Measurements from ENCODE around the gene CKB.
"Not testable (repeated sequence)": the region's sequence is repeated elsewhere in the genome, so short reads cannot be mapped to it uniquely, and the experiment has no call there.

CKB gene

GRCh38 chr14:103525430-103526246, 3.0 kb upstream of the CKB start:
- not testable (repeated sequence) for DNase-seq

DNA sequence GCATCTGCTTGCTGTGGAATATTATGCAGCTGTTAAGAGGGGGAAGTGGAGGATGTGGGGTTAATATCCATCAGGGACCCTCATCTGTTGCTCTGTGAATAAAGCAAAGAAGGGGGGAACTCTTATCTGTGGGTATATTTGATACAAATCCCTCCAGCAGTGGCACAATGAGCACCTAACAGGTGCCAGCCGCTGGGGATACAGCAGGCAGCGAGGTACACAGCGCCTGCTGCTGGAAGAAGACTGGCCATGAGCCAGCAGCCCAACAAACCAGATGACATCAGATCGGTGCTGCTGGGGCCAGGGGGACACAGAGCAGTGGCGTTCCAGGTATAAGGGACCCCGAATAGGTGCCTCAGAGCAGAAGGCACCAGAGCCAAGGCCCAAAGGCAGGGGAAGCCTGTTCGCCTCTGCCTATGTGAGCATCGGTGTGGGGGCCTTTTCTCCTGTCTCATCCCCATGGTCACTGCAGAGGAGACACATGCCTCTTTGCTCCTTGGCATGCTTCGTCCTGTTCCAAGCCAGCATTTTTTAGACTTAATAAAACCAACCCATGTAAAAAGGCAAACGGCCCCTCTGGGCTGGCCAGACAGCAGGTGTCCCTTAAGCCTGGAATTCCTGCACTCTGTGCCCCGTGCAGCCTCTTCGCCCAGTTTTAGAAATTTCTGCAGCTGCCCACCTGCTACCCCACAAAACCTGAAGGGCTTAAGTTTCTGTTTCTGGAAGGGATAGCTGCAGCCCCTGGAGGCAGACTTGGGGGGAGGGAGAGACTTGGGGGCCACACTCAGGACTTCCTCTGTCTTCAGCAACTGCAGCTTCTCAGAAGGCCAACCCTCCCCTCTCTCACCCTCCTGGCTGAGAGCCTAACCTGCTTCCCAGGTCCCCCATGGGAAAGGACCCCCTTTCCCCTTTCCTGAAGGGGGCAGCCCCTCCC, 1.6 kb upstream of the CKB start:
- no peak for DNase-seq

- no peak for DNase-seq
Observed at GRCh38 chr14:103523575-103523954, 935 bp upstream of the CKB start.

DNA sequence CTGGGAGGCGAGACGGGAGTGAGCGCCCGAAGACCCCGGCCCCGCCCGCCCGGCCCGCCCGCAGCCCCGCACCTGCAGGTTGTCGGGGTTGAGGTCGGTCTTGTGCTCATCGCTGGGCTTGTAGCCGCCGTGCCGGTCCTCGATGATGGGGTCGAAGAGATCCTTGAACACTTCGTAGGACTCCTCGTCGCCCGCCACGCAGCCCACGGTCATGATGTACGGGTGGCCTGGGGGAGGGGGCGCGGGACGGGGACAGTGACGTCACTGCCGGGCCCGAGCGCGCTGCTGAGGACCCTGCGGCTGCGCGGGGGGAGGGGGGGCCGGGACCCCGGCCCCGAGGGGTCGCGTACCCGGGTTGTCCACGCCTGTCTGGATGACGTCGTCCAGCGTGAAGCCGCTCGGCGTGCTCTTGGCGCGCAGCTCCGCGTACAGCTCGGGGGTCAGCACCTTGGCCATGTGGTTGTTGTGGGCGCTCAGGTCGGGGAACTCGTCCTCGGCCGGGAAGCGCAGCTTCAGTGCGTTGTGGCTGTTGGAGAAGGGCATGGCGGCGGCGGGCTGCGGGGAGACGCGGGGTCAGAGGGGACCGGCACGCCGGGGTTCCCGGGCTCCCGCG, 573 bp downstream of the CKB start:
- peak; percentile 49 for DNase-seq

- DNase-seq = no peak
Observed at GRCh38 chr14:103521438-103521950, 1.1 kb downstream of the CKB start.

DNA sequence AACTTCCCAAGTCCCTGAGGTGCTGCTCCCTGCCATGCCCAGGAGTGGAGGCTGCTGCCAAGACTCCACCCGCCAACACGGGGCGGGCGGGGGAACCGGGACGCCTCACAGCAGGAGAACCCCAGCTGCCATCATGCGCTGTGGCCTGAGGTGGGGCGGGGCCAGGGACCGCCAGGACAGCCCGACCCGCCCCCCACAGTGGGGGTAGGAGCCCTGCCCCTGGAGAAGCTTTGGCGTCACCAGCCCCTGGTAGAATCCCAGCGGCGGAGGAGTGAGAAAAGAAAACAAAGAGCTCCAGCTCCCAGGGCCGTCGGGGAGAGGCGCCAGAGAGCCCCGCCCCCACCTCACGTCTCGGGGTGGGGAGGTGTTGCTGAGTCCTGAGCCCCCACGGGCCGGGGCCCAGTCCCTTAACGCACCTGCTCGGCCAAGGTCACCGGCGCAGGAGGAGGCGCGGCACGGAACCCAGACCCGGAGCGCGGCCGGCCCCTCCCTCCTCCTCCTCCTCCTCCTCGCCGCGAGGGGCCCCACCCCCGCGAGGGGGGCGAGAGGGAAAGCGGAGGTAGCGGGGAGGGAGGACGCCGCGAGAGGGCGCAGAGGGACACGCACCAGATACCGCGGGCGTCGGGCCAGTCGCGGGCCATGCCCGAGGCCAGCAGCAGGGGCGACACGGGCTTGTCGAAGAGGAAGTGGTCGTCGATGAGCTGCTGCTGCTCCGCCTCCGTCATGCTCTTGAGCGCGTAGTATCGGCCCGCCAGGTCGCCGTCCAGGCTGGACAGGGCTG, 1.8 kb downstream of the CKB start:
- peak; percentile 84 for DNase-seq

DNA sequence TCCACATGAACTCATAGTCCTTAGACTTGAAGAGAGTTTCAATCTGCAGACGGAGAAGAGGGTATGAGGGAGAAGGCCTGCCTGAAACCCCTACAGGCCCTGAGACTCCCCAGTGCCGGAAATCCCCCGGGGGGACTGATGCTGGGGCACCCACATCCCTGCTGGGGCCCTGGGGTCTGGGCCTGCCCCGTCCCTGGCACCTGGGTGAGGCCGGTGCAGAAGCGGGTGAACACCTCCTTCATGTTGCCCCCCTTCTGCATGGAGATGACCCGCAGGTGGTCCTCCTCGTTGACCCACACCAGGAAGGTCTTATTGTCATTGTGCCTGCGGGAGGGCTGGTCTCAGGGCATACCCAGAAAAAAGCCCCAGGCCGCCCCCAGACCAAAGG, 2.4 kb downstream of the CKB start:
- peak; percentile 35 for DNase-seq

- DNase-seq = peak; percentile 45
Observed at GRCh38 chr14:103519837-103520212, 2.8 kb downstream of the CKB start.

DNA sequence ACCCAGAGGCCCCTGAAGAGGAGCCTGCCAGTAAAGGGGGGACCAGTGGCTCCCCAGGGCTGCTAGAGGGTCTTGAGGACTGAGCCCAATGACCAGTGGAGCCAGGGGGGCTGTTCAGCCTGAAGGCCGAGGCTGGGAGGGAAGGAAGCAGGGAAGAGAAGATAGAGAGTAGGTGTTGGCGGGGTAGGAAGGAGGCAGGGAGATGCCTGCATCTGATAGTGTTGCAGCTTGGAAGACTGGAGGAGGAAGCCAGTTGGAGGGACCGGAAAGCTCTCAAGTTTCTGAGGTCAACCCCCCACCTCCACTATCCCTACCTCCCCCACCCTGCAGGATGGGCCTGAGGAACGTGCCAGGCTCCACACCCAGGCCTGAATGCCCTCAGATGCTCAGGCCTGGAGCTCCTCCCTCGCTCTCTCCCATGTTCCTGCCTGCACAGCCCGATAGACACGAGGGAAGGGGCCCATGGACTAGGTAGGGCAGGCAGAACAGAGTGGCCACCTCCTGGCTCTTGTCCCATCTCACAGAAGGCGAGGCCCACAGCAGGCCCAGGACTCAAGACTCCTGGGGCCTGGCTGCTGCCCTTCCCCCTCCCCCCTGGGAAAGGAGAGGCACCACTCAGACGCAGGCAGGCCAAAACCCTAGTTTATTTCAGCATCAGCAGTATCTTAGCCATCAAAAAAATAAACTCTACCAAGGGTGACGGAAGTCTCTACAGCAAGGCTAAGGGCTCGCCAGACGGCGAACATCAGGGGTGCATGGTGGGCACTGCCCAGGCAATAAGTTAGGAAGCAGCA, 3.4 kb downstream of the CKB start:
- DNase-seq = peak; percentile 32

DNA sequence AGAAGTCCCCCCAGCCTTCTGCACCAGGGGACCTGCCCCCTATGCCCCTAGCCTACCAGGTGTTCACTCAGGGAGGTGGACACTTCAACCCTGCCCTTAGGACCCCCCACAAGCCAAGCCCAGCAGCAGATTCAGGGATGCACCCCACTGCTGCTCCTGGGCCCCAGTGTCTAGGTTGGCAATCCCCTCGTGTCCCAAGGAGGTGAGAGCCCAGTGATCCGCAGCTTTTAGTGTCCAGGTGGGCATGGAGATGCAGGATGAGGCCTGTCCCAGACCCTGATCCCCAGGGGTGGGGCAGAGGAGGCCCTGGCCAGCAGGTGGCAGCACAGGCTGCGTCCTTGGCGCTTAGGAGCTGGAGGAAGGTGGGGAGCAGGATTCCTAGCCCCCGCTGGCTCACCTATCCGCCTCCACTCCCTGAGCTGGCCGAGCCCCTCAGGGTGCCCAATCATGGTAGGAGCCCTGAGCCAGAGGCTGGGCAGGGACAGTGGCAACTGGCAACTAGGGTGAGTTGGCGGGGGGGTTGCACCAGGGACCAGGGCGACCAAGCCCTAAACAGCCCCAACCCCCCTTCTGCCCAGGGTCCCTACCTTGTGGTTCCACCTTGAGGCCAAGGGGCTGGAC, 4.1 kb downstream of the CKB start:
- peak; percentile 66 for DNase-seq

- DNase-seq = peak; percentile 47
Observed at GRCh38 chr14:103517721-103518421, 4.8 kb downstream of the CKB start.

DNA sequence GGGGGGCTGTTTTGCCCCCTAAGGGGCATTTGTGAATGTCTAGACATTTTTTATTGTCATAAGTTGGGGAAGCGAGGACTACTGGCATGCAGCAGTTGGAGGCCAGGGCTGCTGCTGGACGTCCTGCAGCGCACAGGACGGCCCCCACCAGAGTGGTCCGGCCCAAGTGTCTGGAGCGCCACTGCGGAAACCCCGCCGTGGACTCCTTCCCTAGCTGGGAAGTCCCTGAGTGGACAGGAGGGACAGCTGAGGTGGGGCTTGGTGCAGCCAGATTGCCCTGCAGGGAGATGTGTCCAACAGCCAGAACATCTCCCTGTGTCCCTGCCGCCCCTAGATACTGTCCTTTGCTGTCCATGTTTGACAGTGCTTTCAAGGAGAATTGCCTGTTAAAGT, 5.5 kb downstream of the CKB start:
- DNase-seq = peak; percentile 36

DNA sequence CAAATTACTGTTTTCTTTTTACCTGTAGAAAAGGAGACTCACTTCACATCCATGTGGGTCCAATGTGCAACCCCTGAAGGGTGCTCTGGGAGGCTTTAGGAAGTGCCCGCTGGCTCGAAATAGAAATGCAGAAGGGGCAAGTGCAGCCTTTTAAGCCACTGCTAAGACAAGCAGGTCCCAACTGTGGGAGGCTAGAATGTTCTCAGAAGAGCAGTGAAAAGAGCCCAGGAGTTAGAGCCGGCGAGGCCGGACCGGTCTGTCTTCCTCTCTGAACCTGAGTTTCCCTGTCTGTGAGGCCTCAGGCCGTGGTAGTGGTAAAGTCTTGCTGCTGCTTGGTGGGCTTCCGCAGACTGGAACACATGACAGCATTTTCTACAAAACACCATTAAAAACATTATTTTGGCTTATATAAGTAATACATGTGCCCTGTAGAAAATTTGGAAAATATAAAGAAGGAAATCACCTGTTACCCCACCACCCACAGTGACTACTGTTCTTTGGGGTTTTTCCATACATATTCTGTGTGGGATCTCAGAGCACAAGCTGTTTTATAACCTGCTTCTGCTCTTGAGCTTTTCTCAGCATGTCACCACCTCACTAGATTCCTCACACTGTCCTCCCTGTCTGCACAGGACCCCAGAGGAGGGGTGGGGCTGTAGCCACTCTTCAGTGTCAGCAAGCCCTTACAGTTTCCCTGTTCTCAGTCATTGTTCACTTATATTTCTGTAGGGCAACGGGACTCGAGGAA, 6.0 kb downstream of the CKB start:
- DNase-seq = no peak

GRCh38 chr14:103514596-103515421, 7.8 kb downstream of the CKB start:
- peak; percentile 19 for DNase-seq

DNA sequence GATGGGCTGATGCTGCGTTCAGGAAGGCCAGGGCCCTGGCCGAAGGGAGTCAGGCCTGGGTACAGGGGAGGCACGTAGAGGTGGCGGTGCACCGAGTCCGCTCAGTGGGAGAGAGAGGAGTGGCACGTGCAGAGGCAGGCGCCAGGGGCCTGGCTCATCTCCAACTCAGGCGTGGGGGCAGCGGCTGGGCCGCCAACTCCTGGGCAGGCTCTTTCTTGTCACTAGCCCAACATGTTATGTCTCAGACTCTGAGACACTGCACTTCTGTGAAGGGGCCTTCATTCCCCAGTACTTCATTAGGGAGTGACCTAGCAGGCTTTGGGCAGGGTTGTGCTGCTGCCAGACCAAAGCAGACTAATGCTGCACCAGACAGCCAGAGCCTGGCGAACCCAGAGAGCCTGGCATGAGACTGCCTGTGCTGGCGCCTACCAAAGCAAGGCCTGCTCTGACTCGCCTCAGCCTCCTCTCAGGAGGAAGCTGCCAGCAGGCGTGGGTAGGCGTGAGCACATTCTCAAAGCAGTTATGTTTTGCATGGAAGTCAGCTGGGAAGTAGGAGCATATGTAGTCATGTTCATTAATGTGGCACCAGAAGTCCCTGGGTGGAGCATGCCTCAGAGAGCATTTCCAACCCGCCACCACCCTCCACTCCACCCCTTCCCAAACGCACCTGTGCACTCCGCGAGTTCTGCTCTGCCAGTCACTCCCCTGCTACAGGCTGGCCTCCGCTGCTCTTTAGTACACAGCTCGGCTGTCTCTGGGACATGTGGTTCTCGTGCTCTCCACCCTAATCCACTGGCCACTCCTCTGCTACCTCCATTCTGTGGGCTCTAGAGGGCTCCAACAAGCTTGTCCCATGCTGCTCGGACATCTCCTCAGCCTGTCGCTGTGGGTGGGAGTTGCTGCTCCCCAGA, 9.7 kb downstream of the CKB start:
- DNase-seq = peak; percentile 69

GRCh38 chr14:103512180-103512579, 10.4 kb downstream of the CKB start:
- DNase-seq = peak; percentile 10
